HG03457 (cell line): ENCODE data around the gene YWHAE.
"Not testable (repeated sequence)": the region's sequence is repeated elsewhere in the genome, so short reads cannot be mapped to it uniquely, and the experiment has no call there.

Experiments used
- ATAC-seq: cut with Tn5 transposase; IDR thresholded peaks from one replicate; pipeline ENCODE4 v1.9.1; 2021; ENCODE audit warnings: moderate number of reproducible peaks; ENCODE audit not compliant: unreplicated experiment

Gene YWHAE

GRCh38 chr17:1374431-1375177, 25.4 kb downstream of the YWHAE start:
- no peak for ATAC-seq

- ATAC-seq = no peak
Observed at GRCh38 chr17:1373707-1374237, 26.2 kb downstream of the YWHAE start.

GRCh38 chr17:1372618-1373017, 27.4 kb downstream of the YWHAE start:
- ATAC-seq = no peak

- no peak for ATAC-seq
Observed at GRCh38 chr17:1371893-1372590, 28.0 kb downstream of the YWHAE start.

- ATAC-seq = no peak
Observed at GRCh38 chr17:1368588-1368987, 31.4 kb downstream of the YWHAE start.

- no peak for ATAC-seq
Observed at GRCh38 chr17:1367351-1367745, 32.7 kb downstream of the YWHAE start.

GRCh38 chr17:1366234-1366633, 33.8 kb downstream of the YWHAE start:
- ATAC-seq = no peak

- no peak for ATAC-seq
Observed at GRCh38 chr17:1365445-1366039, 34.5 kb downstream of the YWHAE start.

- ATAC-seq = no peak
Observed at GRCh38 chr17:1362964-1363363, 37.1 kb downstream of the YWHAE start.

- no peak for ATAC-seq
Observed at GRCh38 chr17:1362065-1362848, 37.8 kb downstream of the YWHAE start.

GRCh38 chr17:1360975-1361374, 39.0 kb downstream of the YWHAE start:
- no peak for ATAC-seq

GRCh38 chr17:1360315-1360714, 39.7 kb downstream of the YWHAE start:
- ATAC-seq = not testable (repeated sequence)

- ATAC-seq = no peak
Observed at GRCh38 chr17:1354030-1354429, 46.0 kb downstream of the YWHAE start.

- ATAC-seq = not testable (repeated sequence)
Observed at GRCh38 chr17:1352530-1352929, 47.5 kb downstream of the YWHAE start.

GRCh38 chr17:1351971-1352370, 48.1 kb downstream of the YWHAE start:
- no peak for ATAC-seq

- no peak for ATAC-seq
Observed at GRCh38 chr17:1351275-1351674, 48.7 kb downstream of the YWHAE start.

- no peak for ATAC-seq
Observed at GRCh38 chr17:1347589-1348323, 52.3 kb downstream of the YWHAE start.

GRCh38 chr17:1344521-1344920, 55.5 kb downstream of the YWHAE start:
- no peak for ATAC-seq

GRCh38 chr17:1343554-1343953, 56.5 kb downstream of the YWHAE start:
- no peak for ATAC-seq

- no peak for ATAC-seq
Observed at GRCh38 chr17:1340371-1340770, 59.7 kb downstream of the YWHAE start.
